Osteoblast (primary cell): ENCODE measurements around the gene CD96. TPM values are rescaled to one million over a fixed set of nuclear protein-coding genes. Genes with fewer than 3 reads are reported as not detected.
A peak's percentile ranks its signal among the peaks of the same experiment; 100 is the strongest.
"Not testable (repeated sequence)": the region's sequence is repeated elsewhere in the genome, so short reads cannot be mapped to it uniquely, and the experiment has no call there.

Experiments used
- DNase-seq: peaks from one replicate; pipeline ENCODE4 v3.0.0; 2011; ENCODE audit warnings: low spot score, mixed read lengths; ENCODE audit not compliant: insufficient read length; ENCODE audit errors: missing footprints
- H2AFZ ChIP-seq: 2 replicates; pipeline ENCODE4 v1.6.0; 2011; ENCODE audit warnings: mild to moderate bottlenecking, low read length
- H3K27ac ChIP-seq: 2 replicates; pipeline ENCODE4 v1.5.1; 2011; ENCODE audit warnings: mild to moderate bottlenecking, low read depth, low read length, moderate library complexity
- H3K27me3 ChIP-seq: 2 replicates; pipeline ENCODE4 v1.6.0; 2012; ENCODE audit warnings: mild to moderate bottlenecking, control low read depth, inconsistent platforms, low read length, moderate library complexity; ENCODE audit not compliant: insufficient read depth
- H3K36me3 ChIP-seq: 2 replicates; pipeline ENCODE4 v1.5.1; 2011; ENCODE audit warnings: mild to moderate bottlenecking, low read length, control low read depth, moderate library complexity; ENCODE audit not compliant: insufficient read depth
- H3K4me1 ChIP-seq: 2 replicates; pipeline ENCODE4 v1.5.1; 2011; ENCODE audit warnings: mild to moderate bottlenecking, low read length, control low read depth, moderate library complexity; ENCODE audit not compliant: insufficient read depth
- H3K4me2 ChIP-seq: 2 replicates; pipeline ENCODE4 v1.6.0; 2011; ENCODE audit warnings: mild to moderate bottlenecking, low read length; ENCODE audit not compliant: insufficient read depth
- H3K4me3 ChIP-seq: fragments of 200-600 bp; sonication (generic); 3 replicates; pipeline ENCODE4 v1.5.1; 2012; ENCODE audit warnings: mild to moderate bottlenecking, low read length, inconsistent platforms; ENCODE audit not compliant: insufficient read depth
- H3K79me2 ChIP-seq: 2 replicates; pipeline ENCODE4 v1.6.0; 2012; ENCODE audit warnings: mild to moderate bottlenecking, low read length, control low read depth, inconsistent platforms; ENCODE audit not compliant: insufficient read depth
- H3K9me3 ChIP-seq: 2 replicates; pipeline ENCODE4 v1.5.1; 2011; ENCODE audit warnings: low read depth, low read length, control low read depth
- H4K20me1 ChIP-seq: 2 replicates; pipeline ENCODE4 v1.6.0; 2012; ENCODE audit warnings: mild to moderate bottlenecking, low read length, control low read depth; ENCODE audit not compliant: insufficient read depth
- CTCF ChIP-seq: IDR thresholded peaks from 2 replicates; pipeline ENCODE4 v1.5.1; 2011; ENCODE audit warnings: mild to moderate bottlenecking, low read depth, low read length, moderate library complexity; ENCODE audit errors: extremely low read depth
- total RNA-seq: library from RNA; depleted of rRNA; stranded (reverse); fragments of >200 nt; gene quantifications from 2 replicates; pipeline ENCODE4 v1.2.3, GENCODE V29; 2012

The CD96 gene
- total RNA-seq, 1 donor = not detected

DNA sequence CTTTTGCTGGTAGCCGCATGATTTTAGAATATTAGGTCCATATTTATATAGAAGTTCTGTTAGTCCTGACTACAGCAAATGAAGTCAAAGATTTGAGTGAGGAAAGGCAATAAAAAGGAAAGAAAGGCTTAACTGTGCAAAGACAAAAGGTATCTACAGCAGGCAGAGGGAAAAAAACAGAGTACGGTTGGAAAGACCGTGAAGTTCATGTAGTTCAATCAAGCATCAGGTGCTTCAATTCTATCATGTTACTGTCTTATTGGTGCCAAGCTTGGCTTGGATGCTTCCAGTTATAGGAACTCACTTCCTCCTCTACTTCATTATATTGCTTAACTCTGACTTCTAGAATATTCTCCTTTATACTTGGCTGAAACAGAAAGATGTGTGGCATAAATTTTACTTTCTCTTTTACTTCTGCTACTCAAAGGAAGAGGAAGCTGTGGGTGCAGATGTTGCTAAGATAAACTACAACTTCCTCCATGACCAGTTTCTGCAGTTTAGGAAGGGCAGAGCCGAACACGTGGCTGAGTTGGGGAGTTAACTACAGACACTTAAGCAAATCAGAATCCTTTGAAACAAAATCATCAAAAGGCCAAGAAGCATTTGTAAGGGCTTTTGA is 125.7 kb downstream of the CD96 start:
- Histone ChIP-seq H2AFZ (peak overlapping the region; percentile 53), H4K20me1 (no peaks in the 10 kb centered on the region), H3K36me3 (no peaks in the 10 kb centered on the region), H3K27ac (peak overlapping the region; percentile 11), H3K9me3 (no peaks in the 10 kb centered on the region), H3K27me3 (no peaks in the 10 kb centered on the region), H3K4me2 (peak overlapping the region; percentile 49), H3K79me2 (no peaks in the 10 kb centered on the region), H3K4me3 (no peak overlapping the region), H3K4me1 (peaks cover 30% of the 10 kb centered on the region)
- peak; percentile 34 for DNase-seq
- TF ChIP-seq CTCF = no peak

DNA sequence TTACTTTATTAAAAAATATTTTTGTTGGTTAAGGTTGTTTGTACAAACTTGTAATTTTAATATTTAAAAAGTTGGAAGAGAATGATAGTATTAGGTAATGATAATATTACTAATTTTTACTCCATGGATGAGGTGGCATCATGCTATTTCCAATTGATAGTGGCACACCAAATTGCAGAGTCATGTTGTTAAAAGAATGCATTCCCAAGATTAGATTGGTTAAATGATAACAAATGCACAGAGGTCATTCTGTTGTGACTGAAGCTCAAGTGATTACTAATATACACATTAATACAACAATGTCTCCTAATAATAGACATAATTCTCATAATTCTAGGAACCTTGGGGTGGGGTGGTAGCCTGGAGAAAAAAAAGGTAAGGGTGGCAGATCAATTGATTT is 126.3 kb downstream of the CD96 start:
- no peaks in the 10 kb centered on the region for H3K36me3 ChIP-seq
- no peak overlapping the region for H3K4me3 ChIP-seq
- no peak overlapping the region for H3K27ac ChIP-seq
- no peaks in the 10 kb centered on the region for H4K20me1 ChIP-seq
- H3K4me2 ChIP-seq = no peak overlapping the region
- no peaks in the 10 kb centered on the region for H3K9me3 ChIP-seq
- no peak for TF ChIP-seq CTCF
- no peak overlapping the region for H2AFZ ChIP-seq
- peaks cover 30% of the 10 kb centered on the region for H3K4me1 ChIP-seq
- no peaks in the 10 kb centered on the region for H3K27me3 ChIP-seq
- H3K79me2 ChIP-seq = no peaks in the 10 kb centered on the region
- no peak for DNase-seq

DNA sequence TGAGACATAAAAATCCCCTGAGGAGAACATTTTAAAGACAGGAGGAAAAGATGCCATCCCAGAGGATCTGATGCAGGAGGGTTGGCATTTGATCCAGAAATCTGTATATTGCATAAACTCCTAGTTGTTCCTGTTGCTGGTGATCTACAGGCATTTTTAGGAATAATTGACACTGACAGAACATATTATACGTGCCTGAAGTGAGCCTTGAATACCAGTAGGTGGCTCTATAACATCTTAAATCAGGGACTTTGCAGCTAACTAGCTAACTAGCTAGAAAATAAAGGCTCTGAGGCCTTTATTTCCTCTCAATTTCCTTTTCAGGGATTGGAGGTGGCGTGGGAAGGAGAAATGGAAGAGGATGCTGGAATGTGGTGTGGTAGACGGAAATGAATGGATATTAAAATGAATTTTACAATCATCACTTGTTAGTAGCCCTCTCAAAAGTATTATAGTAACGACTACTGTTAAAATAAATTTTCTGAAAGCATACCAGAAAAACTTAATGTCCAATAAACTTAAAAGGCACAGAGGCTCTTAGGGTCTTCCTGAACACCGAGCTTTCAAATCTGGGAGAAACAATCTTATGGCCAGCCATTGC is 127.0 kb downstream of the CD96 start:
- Histone ChIP-seq H3K27ac (peak overlapping the region; percentile 81), H3K4me2 (no peak overlapping the region), H3K79me2 (no peaks in the 10 kb centered on the region), H3K27me3 (no peaks in the 10 kb centered on the region), H3K9me3 (no peaks in the 10 kb centered on the region), H4K20me1 (no peaks in the 10 kb centered on the region), H3K4me1 (peaks cover 34% of the 10 kb centered on the region), H3K36me3 (no peaks in the 10 kb centered on the region), H3K4me3 (no peak overlapping the region), H2AFZ (no peak overlapping the region)
- TF ChIP-seq CTCF = peak; percentile 86
- no peak for DNase-seq

- Histone ChIP-seq H3K4me1 (peaks cover 41% of the 10 kb centered on the region), H2AFZ (peak overlapping the region; percentile 72), H3K79me2 (peaks cover 4% of the 10 kb centered on the region), H3K27me3 (no peaks in the 10 kb centered on the region), H4K20me1 (no peaks in the 10 kb centered on the region), H3K27ac (peak overlapping the region; percentile 81), H3K36me3 (no peaks in the 10 kb centered on the region), H3K9me3 (no peaks in the 10 kb centered on the region), H3K4me3 (no peak overlapping the region), H3K4me2 (peak overlapping the region; percentile 57)
- DNase-seq = no peak
- TF ChIP-seq CTCF = no peak
Observed at GRCh38 chr3:111669926-111670630, 128.1 kb downstream of the CD96 start.

DNA sequence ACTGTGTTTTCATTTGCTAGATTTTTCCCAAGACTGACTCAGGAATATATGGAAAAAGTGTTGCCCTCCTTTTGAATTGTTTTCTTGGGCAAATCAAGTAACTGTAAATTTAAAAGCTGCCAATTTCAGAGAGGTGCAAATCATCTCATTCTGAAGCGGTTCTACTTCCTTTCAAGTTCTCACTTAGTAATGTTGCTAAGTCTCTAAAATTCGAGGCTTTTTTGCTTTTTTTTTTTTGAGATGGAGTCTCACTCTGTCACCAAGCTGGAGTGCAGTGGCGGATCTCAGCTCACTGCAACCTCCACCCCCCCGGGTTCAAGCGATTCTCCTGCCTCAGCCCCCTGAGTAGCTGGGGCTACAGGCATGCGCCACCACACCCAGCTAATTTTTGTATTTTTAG is 130.5 kb downstream of the CD96 start:
- H3K4me3 ChIP-seq, DNase-seq, H3K9me3 ChIP-seq, H3K36me3 ChIP-seq, H3K27ac ChIP-seq, H3K4me2 ChIP-seq, H3K27me3 ChIP-seq, H4K20me1 ChIP-seq, H2AFZ ChIP-seq: not testable (repeated sequence)
- peaks cover 58% of the 10 kb centered on the region for H3K4me1 ChIP-seq
- peaks cover 12% of the 10 kb centered on the region for H3K79me2 ChIP-seq
